DOHH2 (cell line): Measurements from ENCODE around the gene MTA2.
"Not testable (repeated sequence)": the region's sequence is repeated elsewhere in the genome, so short reads cannot be mapped to it uniquely, and the experiment has no call there.

Experiments
- H3F3A ChIP-seq: fragments of 200-600 bp; sonication (generic), shearing (Covaris generic); 2 replicates; pipeline ENCODE4 v1.6.0; 2016; ENCODE audit warnings: antibody characterized with exemption, mild to moderate bottlenecking; ENCODE audit not compliant: control insufficient read depth, insufficient read depth
- H3K27ac ChIP-seq: fragments of 200-600 bp; sonication (generic); 2 replicates; pipeline ENCODE4 v1.5.1; 2014; ENCODE audit warnings: low read depth, mild to moderate bottlenecking, low read length, moderate library complexity
- H3K27me3 ChIP-seq: fragments of 200-600 bp; sonication (generic); 2 replicates; pipeline ENCODE4 v1.6.1; 2014; ENCODE audit warnings: mild to moderate bottlenecking, low read length, mixed read lengths; ENCODE audit not compliant: control insufficient read depth
- H3K36me3 ChIP-seq: fragments of 200-600 bp; sonication (generic); 2 replicates; pipeline ENCODE4 v1.6.1; 2014; ENCODE audit warnings: mild to moderate bottlenecking, low read length, moderate library complexity, mixed read lengths; ENCODE audit not compliant: control insufficient read depth
- H3K4me1 ChIP-seq: fragments of 200-600 bp; sonication (generic); 2 replicates; pipeline ENCODE4 v1.6.1; 2014; ENCODE audit warnings: mild to moderate bottlenecking, low read length, mixed read lengths; ENCODE audit not compliant: control insufficient read depth
- H3K4me2 ChIP-seq: fragments of 200-600 bp; sonication (generic); 2 replicates; pipeline ENCODE4 v1.6.0; 2014; ENCODE audit warnings: mild to moderate bottlenecking, low read length, moderate library complexity
- H3K4me3 ChIP-seq: fragments of 200-600 bp; sonication (generic); 2 replicates; pipeline ENCODE4 v1.5.1; 2014; ENCODE audit warnings: mild to moderate bottlenecking, low read length, mixed read lengths
- H3K79me2 ChIP-seq: fragments of 200-600 bp; sonication (generic); 2 replicates; pipeline ENCODE4 v1.6.1; 2014; ENCODE audit warnings: mild to moderate bottlenecking, low read length, mixed read lengths; ENCODE audit not compliant: control insufficient read depth
- H3K9me2 ChIP-seq: fragments of 200-600 bp; sonication (generic); replicated peaks from 2 replicates; pipeline ENCODE4 v1.6.1; 2014; ENCODE audit warnings: mild to moderate bottlenecking, low read length, mixed read lengths; ENCODE audit not compliant: control insufficient read depth
- H3K9me3 ChIP-seq: fragments of 200-600 bp; sonication (generic); 2 replicates; pipeline ENCODE4 v1.6.1; 2014; ENCODE audit warnings: antibody characterized with exemption, low read length, mixed read lengths; ENCODE audit not compliant: control insufficient read depth, insufficient read depth
- H4K20me1 ChIP-seq: fragments of 200-600 bp; sonication (generic); 2 replicates; pipeline ENCODE4 v1.6.0; 2014; ENCODE audit warnings: low read depth, mild to moderate bottlenecking, antibody characterized with exemption, low read length, moderate library complexity; ENCODE audit not compliant: control insufficient read depth, insufficient read depth
- CTCF ChIP-seq: fragments of 200-600 bp; sonication (generic); IDR thresholded peaks from one replicate; pipeline ENCODE4 v1.5.1; 2014; ENCODE audit warnings: antibody characterized with exemption, mild to moderate bottlenecking, low read depth, low read length; ENCODE audit not compliant: poor library complexity, severe bottlenecking
- EZH2phosphoT487 ChIP-seq: fragments of 200-600 bp; sonication (generic); IDR thresholded peaks from 2 replicates; pipeline ENCODE4 v1.6.1; 2017; ENCODE audit warnings: borderline replicate concordance, mild to moderate bottlenecking, antibody characterized with exemption, low read length, moderate library complexity, mixed read lengths

MTA2 gene

DNA sequence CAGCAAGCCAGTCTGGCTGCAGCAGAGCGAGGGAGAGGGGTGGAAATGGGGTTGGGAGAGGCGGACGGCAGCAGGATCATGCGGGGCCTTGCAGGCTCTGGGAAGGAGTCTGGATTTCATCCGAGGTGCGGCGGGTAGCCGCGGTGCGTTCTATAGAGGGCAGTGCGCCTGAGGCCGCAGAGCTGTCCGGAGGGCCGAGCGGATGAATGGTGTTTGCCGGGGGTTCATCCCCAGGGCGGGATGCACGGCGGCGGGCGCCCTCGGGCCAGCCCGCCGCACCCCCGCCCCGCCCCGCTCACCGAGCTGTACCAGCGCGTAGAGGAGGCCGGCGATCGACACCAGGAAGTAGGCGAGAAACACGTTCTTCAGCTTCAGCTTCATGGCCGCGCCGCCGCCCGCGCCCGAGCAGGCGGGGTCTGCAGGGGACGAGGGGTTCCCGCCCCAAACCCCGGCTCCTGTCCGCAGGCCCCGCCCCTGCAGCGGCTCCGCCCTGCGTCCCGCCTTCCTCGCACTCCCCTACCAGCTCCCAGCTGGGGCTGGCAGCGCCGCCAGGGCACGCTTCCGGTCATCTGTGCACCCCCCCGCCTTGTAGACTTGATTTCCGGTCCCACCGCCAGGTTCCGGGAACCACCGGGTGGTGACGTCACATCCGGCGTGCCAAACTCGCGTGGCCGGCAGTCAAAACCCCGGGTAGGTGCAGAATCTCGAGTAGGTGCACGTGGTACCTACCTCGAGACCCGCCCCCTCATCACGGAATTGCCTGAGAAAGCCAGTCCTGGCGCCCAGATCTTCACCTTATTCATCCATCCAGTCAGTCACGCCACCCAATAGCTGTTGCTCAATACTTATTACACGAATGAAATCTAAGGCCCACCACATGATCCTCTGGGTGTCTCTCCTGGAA, 20.2 kb upstream of the MTA2 start, which contains the start of gene B3GAT3:
Gene B3GAT3 (minus strand): TSS at position 420 of the 904 bp plus-strand sequence. CDS start 39 bp downstream, at position 381.
- Histone ChIP-seq H3K36me3 (peaks cover 51% of the 10 kb centered on the region), H3K79me2 (peaks cover 26% of the 10 kb centered on the region), H3K4me2 (peak within 1 kb of the TSS; percentile 91), H3K9me2 (no peaks in the 10 kb centered on the region), H3K27me3 (no peaks in the 10 kb centered on the region), H3K27ac (peak within 1 kb of the TSS; percentile 87), H4K20me1 (no peaks in the 10 kb centered on the region), H3K4me3 (peak within 1 kb of the TSS; percentile 89), H3F3A (peaks cover 35% of the 10 kb centered on the region), H3K9me3 (no peaks in the 10 kb centered on the region), H3K4me1 (peaks cover 17% of the 10 kb centered on the region)
- TF ChIP-seq EZH2phosphoT487 (no peak), CTCF (no peak)

DNA sequence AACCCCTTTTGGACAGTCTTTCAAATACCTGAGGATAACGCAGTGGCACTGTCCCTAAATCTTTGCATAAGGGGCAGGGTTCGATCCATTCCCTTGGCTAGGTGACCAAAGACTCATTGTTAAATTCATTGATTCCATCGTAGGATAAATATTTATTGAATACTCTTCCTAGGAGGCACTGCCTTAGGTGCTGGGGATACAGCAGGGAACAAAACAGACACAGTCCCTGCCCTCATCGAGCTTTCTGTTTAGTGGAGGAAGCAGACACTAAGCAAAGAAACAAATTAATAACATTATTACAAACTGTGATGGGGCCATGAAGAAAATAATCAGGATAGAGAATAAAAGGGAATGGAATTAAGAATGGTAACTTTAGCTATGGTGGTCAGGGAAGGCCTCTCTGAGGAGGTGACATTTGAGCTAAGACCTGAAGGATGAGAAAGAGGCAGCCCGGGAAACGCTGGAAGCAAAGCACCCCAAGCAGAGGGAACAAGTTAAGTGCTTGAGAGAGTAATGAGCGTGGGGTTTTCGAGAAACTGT, 19.4 kb upstream of the MTA2 start:
- Histone ChIP-seq H3F3A (peaks cover 35% of the 10 kb centered on the region), H3K4me3 (peak overlapping the region; percentile 89), H3K79me2 (peaks cover 26% of the 10 kb centered on the region), H3K27ac (peak overlapping the region; percentile 87), H3K4me2 (peak overlapping the region; percentile 91), H3K4me1 (peaks cover 17% of the 10 kb centered on the region), H3K27me3 (no peaks in the 10 kb centered on the region), H4K20me1 (no peaks in the 10 kb centered on the region), H3K9me2 (no peaks in the 10 kb centered on the region), H3K9me3 (no peaks in the 10 kb centered on the region), H3K36me3 (peaks cover 51% of the 10 kb centered on the region)
- no peak for TF ChIP-seq EZH2phosphoT487
- no peak for TF ChIP-seq CTCF

GRCh38 chr11:62616957-62617356, 15.3 kb upstream of the MTA2 start:
- not testable (repeated sequence) for H4K20me1 ChIP-seq, H3K27ac ChIP-seq, H3K4me2 ChIP-seq, H3K4me3 ChIP-seq, H3K9me2 ChIP-seq, H3K9me3 ChIP-seq, H3K27me3 ChIP-seq
- Histone ChIP-seq H3K36me3 (peaks cover 45% of the 10 kb centered on the region), H3K79me2 (peaks cover 28% of the 10 kb centered on the region), H3F3A (peaks cover 25% of the 10 kb centered on the region), H3K4me1 (peaks cover 19% of the 10 kb centered on the region)

- no peak for TF ChIP-seq CTCF
- TF ChIP-seq EZH2phosphoT487 = no peak
- Histone ChIP-seq H3K4me1 (peaks cover 24% of the 10 kb centered on the region), H3K27ac (no peak overlapping the region)
Measured at GRCh38 chr11:62615521-62615920, 13.9 kb upstream of the MTA2 start.

More at GRCh38 chr11:62615521-62615920, 13.9 kb upstream of the MTA2 start:
- H3K9me2 ChIP-seq = no peaks in the 10 kb centered on the region
- H3K79me2 ChIP-seq = peaks cover 32% of the 10 kb centered on the region
- H3K9me3 ChIP-seq = no peaks in the 10 kb centered on the region
- H3K4me3 ChIP-seq = no peak overlapping the region
- H3K4me2 ChIP-seq = no peak overlapping the region
- H4K20me1 ChIP-seq = no peaks in the 10 kb centered on the region
- peaks cover 42% of the 10 kb centered on the region for H3K36me3 ChIP-seq
- peaks cover 15% of the 10 kb centered on the region for H3F3A ChIP-seq
- no peaks in the 10 kb centered on the region for H3K27me3 ChIP-seq
